Psoas muscle (tissue), 8 donors: ENCODE measurements around the gene MRPL2. TPM values are rescaled to one million over a fixed set of nuclear protein-coding genes. Genes with fewer than 3 reads are reported as not detected.
A peak's percentile ranks its signal among the peaks of the same experiment; 100 is the strongest.

Experiments
- ATAC-seq, 4 donors: fragments of 200-7000 bp; cut with Tn5 transposase; one replicate each; pipeline ENCODE4 v1.9.1; 2020; ENCODE audit warnings: moderate library complexity in 3 of 4, mild to moderate bottlenecking in 2 of 4
- DNase-seq, 2 donors: peaks; one replicate each; pipeline ENCODE4 v3.0.0-alpha.2; 2020
- H3K27ac ChIP-seq: fragments of 200-600 bp; one replicate; pipeline ENCODE4 v1.8.0; 2022
- H3K27me3 ChIP-seq, 3 donors: fragments of 200-600 bp in 1 of 3; one replicate each; pipeline versions ENCODE4 v1.6.1 to v1.8.0; 2013 to 2022; ENCODE audit warnings: low read length in 2 of 3, mild to moderate bottlenecking in 2 of 3, moderate library complexity in 1 of 3; ENCODE audit not compliant: insufficient read depth in 3 of 3
- H3K36me3 ChIP-seq, 2 donors: fragments of 200-600 bp in 1 of 2; one replicate each; pipeline versions ENCODE4 v1.6.1 to v1.8.0; 2013 to 2022; ENCODE audit warnings: low read depth in 1 of 2, mild to moderate bottlenecking in 1 of 2, moderate library complexity in 1 of 2; ENCODE audit not compliant: insufficient read depth in 1 of 2
- H3K4me1 ChIP-seq: fragments of 200-600 bp; one replicate; pipeline ENCODE4 v1.8.0; 2022
- H3K4me3 ChIP-seq: fragments of 200-600 bp; one replicate; pipeline ENCODE4 v1.8.0; 2022; ENCODE audit warnings: mild to moderate bottlenecking
- H3K9me3 ChIP-seq: fragments of 200-600 bp; one replicate; pipeline ENCODE4 v1.8.0; 2022
- CTCF ChIP-seq: fragments of 200-600 bp; IDR thresholded peaks from one replicate; pipeline ENCODE4 v1.8.0; 2022; ENCODE audit warnings: antibody characterized with exemption
- WGBS, 3 donors: extraction: QIAGEN DNeasy Blood & Tissue Kit; methylation state at CpG; one replicate each; pipeline versions ENCODE4 v1.1.6 to v1.1.7; 2013; 5-methylcytosine and 5-hydroxymethylcytosine counted together
- intact Hi-C, 2 donors: fragments of 100-400 bp; cut with DNase I; formaldehyde crosslinking; loops; one replicate each; pipeline versions ENCODE4 v1.11.0 to v1.14.2; 2022
- polyA plus RNA-seq, 3 donors: library from polyadenylated mRNA; stranded (reverse); fragments of 200-250 nt; gene quantifications; one replicate each; pipeline ENCODE4 v1.2.3, GENCODE V29; 2013
- total RNA-seq, 4 donors: library from RNA; stranded (reverse); fragmentation: NEBNext Ultra II Directional in 2 of 4; extraction: Animal tissue kit (Norgen Biotek cat#: 25700) in 2 of 4; gene quantifications; one replicate each; pipeline versions ENCODE4 v1.2.1 to v1.2.4, GENCODE V29; 2021 to 2023
- donor health status: healthy with polysubstance abuse.
- donor health status: DM: no; HTN: no; CAD: no; lungs with moderate emphysema.
- donor health status: Bipolar disorder and iron deficiency.
- donor health status: healthy.
- donor health status: DM: yes; HTN: yes; CAD: no.
- donor health status: DM: no; HTN: no; CAD: no.
- donor health status: DM: no; HTN: no; CAD: no.
- donor health status: DM: yes; HTN: yes; CAD: no.

The MRPL2 gene
- total and polyA plus RNA-seq, 7 donors, result 61.3 to 139 (median 91.2) TPM

- Histone ChIP-seq H3K36me3 (peaks cover 6 to 51% of the 10 kb centered on the region in 2 donors), H3K4me1 (peaks cover 47% of the 10 kb centered on the region), H3K4me3 (peak overlapping the region; percentile 77), H3K27me3 (no peaks in the 10 kb centered on the region), H3K9me3 (no peaks in the 10 kb centered on the region), H3K27ac (peak overlapping the region; percentile 87)
- 3 to 6% (median 4%) methylated on average over 25 of the region's 25 CpGs for WGBS, 3 donors
- intact Hi-C loops, result loop anchor here in 1 of 2 donors (2.0 kb wide), 1 partner anchor 48 kb away; no protein-coding TSS in a partner anchor
- ATAC-seq (no peak), DNase-seq (no peak)
- TF ChIP-seq CTCF, result no peak
Measured at GRCh38 chr6:43013097-43013842, 46.0 kb downstream of the MRPL2 start.

DNA sequence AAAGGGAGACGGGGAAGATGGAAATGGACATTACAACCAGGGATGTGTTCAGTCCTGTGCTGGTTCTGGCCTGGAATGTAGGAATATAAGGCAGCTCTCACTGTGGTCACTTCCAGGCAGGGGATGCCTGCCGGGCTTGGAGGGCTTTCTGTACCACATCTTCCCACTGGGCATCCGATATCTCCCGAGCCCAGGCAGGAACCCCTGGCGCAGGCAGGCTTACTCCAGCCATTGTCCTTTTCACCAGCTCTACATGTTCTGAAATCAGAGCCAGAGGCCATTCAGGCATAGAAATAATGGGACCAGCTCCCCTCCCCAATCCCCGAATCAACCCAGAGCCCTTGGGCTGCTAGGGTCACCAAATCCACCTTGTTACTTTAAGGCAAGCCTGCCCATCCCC is 46.9 kb downstream of the MRPL2 start:
- H3K4me1 ChIP-seq, result peaks cover 38% of the 10 kb centered on the region

GRCh38 chr6:43011207-43011606 is 48.0 kb downstream of the MRPL2 start:
- no peak for ATAC-seq
- no peaks in the 10 kb centered on the region for H3K27me3 ChIP-seq
- no peak for TF ChIP-seq CTCF
- DNase-seq, result no peak
- no peak overlapping the region for H3K27ac ChIP-seq
- no peak overlapping the region for H3K4me3 ChIP-seq
- H3K9me3 ChIP-seq, result no peaks in the 10 kb centered on the region
- H3K4me1 ChIP-seq, result peaks cover 26% of the 10 kb centered on the region
- peaks cover 6 to 63% of the 10 kb centered on the region in 2 donors for H3K36me3 ChIP-seq
- intact Hi-C loops, result no loop called here
- WGBS, 3 donors, result 66 to 77% (median 77%) methylated on average over 6 of the region's 6 CpGs

More for the DNA sequence above, 46.9 kb downstream of the MRPL2 start:
- Histone ChIP-seq H3K9me3 (no peaks in the 10 kb centered on the region), H3K27ac (peak overlapping the region; percentile 87), H3K36me3 (peaks cover 6 to 51% of the 10 kb centered on the region in 2 donors), H3K4me3 (peak overlapping the region; percentile 77), H3K27me3 (no peaks in the 10 kb centered on the region)
- TF ChIP-seq CTCF, result no peak
- intact Hi-C loops, result loop anchor here in 1 of 2 donors (2.0 kb wide), 1 partner anchor 48 kb away; no protein-coding TSS in a partner anchor
- DNase-seq (no peak), ATAC-seq (no peak)
- 74 to 86% (median 75%) methylated on average over 6 of the region's 6 CpGs for WGBS, 3 donors

DNA sequence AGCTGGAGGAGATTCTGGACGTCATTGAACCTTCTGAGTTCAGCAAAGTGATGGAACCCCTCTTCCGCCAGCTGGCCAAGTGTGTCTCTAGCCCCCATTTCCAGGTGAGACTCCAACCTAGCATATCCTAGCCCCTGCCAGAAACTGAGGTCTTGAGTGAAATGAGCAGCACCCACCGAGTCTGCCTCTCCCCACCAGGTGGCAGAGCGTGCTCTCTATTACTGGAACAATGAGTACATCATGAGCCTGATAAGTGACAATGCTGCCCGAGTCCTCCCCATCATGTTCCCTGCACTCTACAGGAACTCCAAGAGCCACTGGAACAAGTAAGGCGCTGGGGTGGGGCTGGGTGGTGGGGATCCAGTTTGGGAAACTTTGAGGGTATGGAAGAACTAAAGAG is 50.1 kb downstream of the MRPL2 start:
- Histone ChIP-seq H3K4me1 (peaks cover 8% of the 10 kb centered on the region), H3K36me3 (peaks cover 6 to 70% of the 10 kb centered on the region in 2 donors), H3K27ac (no peak overlapping the region), H3K27me3 (no peaks in the 10 kb centered on the region), H3K9me3 (no peaks in the 10 kb centered on the region), H3K4me3 (no peak overlapping the region)
- ATAC-seq (peak in 2 of 4 donors; percentile 38 to 41), DNase-seq (peak; percentile 31 to 68)
- intact Hi-C loops, result loop anchor here (1.0 to 2.0 kb wide), 3 partner anchors 20 to 134 kb away; no protein-coding TSS in a partner anchor
- 60 to 67% (median 61%) methylated on average over 6 of the region's 6 CpGs for WGBS, 3 donors
- peak; percentile 47 for TF ChIP-seq CTCF
